Right kidney (tissue), 1 donor: ENCODE data around the gene OTOG.

ENCODE experiments used
- DNase-seq: peaks from one replicate; pipeline ENCODE4 v3.0.0-alpha.2; 2016

Gene OTOG

GRCh38 chr11:17696741-17697140, 149.7 kb downstream of the OTOG start:
- no peak for DNase-seq
